Dermis microvascular lymphatic vessel endothelial cell (primary cell): Measurements from ENCODE around the gene MBD3L1. TPM values are rescaled to one million over a fixed set of nuclear protein-coding genes. Genes with fewer than 3 reads are reported as not detected.

Experiments used
- DNase-seq, 2 donors: peaks; one replicate each; pipeline versions ENCODE4 v3.0.0 to v3.0.0-alpha.2; 2010; ENCODE audit warnings: low read depth in 2 of 2
- total RNA-seq: library from RNA; depleted of rRNA; stranded (reverse); fragments of >200 nt; gene quantifications from 2 replicates; pipeline ENCODE4 v1.2.1, GENCODE V29; 2014

Gene MBD3L1
- total RNA-seq, 1 donor from 2014 or later: not detected

DNA sequence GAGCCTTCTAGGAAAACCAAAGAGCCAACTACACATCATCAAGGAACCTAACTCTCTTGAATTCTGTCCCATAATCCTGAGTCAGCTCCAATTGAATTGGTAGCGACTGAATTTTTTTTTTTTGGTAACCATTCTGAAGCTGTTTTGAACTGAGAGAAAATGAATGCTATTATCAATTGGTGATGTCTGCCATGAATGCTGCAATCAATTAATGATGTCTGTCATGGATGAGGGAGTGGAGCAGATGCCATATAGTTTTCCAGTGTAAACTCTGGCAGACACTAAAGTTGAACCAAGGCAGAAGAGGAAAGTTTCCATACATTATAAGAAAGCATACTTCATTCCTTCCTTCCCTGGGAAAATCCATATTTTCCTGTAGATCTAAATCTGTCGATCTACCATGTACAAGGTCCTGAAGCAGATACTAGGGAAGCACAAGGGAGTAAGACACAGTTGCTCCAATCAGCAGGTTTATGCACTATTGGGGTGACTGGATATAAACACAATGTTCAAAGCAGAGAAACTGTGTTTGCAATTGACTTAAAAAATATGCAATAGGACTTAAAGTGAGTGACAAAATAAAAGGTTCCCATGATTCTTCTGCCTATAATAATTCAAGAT, 48.8 kb downstream of the MBD3L1 start:
- no peak for DNase-seq

DNA sequence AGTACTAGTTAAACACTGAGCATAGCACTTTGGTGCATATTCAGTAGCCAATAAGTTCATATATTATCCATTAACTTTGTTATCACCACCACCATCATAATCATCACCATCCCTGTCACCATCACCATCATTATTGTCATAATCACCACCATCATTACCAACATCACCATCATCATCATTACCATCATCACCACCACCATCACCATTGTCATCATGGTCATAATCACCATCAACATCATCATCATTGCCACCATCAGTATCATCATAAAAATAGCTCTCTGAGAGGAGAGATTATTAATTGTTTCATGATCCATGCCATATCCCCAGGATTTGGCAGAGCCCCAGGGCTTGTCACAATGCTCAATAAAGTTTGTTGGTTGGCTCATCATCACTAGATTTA, 49.3 kb downstream of the MBD3L1 start:
- no peak for DNase-seq

GRCh38 chr19:8884416-8884815, 52.2 kb downstream of the MBD3L1 start:
- no peak for DNase-seq

DNA sequence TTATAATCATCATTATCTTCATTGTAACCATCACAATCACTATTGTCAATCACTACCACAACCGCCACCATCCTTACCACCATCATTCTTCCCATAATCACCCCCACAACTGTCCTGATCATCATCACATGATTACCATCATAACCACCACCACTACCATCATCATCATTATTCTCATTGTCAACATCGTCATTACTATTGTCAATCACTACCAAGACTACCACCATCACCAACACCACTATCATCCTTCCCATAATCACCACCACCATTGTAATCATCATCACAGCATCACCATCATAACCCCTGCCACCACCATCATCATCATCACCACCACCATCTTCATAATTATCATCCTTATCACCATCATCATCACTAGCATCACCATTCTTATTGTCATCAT, 55.2 kb downstream of the MBD3L1 start:
- DNase-seq: no peak

DNA sequence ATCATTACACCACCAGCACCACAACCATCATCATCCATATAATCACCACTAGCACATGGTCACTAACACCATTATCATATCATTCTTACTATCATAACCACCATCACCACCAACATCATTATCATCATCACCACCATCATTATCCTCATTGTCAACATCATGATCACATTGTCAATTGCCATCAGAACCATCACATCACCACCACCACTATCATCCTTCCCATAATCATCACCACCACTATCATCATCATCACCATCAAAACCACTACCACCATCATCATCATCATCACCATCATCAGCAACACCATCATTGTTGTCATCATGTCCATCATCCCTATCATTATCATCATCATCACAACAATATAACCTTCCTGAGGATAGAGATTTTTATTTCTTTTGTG, 58.1 kb downstream of the MBD3L1 start:
- no peak for DNase-seq

Other genes with a start within 250 kb of the MBD3L1 start
- gene ADAMTS10, start 221.7 kb upstream of the MBD3L1 start, total RNA-seq: 4.2 and 13.0 TPM in 2 replicates
- gene NFILZ, start 201.7 kb upstream of the MBD3L1 start, total RNA-seq: not detected in 2 replicates
- not detected in 2 replicates for gene ACTL9, start 133.6 kb upstream of the MBD3L1 start, total RNA-seq
- not detected in 2 replicates for gene OR2Z1, start 110.7 kb upstream of the MBD3L1 start, total RNA-seq
- gene ZNF558, start 73 bp upstream of the MBD3L1 start, total RNA-seq: 0.90 and 4.8 TPM in 2 replicates
- gene MUC16, start 178.0 kb downstream of the MBD3L1 start, total RNA-seq: not detected in 2 replicates